ENCODE results near the gene PLIN1.

Gene PLIN1

GRCh38 chr15:89649716-89650115 lies 29.5 kb downstream of the PLIN1 start:
- DNase-seq, result no peak

DNA sequence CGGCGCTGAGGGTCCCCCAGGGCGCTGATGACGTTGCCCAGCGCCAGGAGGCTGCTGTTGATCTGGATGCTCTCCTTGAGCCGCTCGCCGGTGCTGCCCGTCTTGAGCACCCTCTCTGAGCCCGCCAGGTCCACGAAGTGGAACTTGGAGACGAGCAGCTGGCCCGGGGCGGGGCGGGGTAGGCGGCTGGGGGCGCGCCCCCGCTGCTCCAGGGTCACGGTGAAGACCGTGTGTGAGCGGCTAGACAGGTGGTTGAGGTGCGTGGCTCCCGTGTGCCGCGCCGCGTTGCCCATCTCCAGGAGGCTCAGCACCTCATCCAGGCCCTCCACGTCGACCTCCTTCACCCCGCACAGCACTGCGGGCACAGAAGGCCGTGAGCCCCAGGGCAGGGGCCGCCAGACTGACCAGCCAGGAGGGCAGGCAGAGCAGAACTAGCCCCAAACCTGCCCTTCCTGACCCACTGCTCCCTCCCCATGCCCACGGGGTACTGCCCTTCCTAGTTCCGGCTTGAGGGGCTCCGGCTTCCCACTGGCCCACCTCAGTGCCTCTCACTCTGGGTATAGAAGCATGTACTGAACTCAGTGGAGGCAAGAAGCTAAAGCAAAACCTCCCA lies 30.0 kb downstream of the PLIN1 start:
- DNase-seq, result no peak

- no peak for DNase-seq
These were observed 30.8 kb downstream of the PLIN1 start for GRCh38 chr15:89648106-89649012.

DNA sequence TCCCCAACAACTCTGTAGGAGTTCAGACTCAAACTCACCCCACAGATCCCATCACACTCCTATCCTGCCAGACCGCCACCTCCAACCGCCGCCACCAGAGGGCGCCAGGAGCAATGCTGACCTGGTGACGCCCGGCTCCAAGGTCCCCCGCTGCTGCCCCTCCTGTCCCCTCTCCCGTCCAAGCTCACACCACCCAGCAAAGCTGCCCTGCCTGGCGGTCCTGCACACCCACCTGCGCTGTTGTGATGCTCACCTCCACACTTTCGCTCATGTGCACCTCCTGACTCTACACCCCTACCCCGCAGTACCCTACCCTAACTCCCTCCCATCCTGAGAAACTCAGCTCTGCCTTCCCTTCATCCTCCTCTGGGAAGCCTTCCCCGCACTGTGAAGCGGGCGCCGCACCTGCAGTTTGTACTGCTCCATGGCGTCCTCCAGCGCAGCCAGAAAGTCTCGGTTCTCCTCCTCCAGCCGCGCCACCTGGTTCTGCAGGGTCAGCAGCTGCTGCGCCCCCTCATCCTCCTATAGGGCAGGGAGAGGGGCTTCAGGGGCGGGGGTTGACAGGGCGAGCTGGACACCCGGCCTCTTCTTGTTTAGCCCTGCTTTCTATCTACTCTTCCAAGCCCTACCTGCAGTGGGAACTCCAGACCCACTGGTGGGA lies 31.8 kb downstream of the PLIN1 start:
- peak; percentile 39 for DNase-seq

DNA sequence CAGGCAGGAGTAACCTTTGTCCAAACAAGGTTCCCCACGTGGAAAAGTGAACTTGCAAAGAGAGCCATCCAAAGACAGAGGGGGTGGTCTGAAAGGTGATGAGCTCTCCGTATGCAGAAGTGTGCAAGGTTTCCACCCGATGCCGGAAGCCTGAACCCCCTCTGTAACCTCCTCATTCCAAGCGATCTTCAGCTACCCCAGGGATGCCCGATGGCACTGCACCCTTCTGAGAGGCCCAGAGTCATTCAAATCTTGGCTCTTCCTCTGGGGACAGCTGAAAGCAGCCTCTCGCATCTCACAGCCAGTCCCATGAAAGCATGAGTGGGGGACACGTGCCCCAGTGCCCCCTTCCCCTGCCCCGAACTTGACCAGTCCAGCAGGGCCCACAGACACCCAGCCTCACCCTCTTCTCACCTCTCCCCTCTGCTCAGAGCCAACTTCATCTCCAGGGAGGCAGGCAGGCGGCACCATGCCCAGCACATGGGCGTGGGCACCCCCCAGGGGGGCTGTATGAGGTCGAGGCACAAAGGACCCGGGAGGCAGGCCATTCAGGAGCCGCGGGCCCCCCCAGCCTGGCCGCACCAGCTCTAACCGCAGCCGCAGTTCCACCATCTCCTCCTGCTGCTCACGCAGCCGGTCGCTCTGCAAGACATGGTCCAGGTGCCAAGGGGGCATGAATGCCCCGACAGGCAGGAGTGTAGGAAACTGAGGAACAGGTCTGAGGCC lies 32.6 kb downstream of the PLIN1 start:
- DNase-seq, result no peak

GRCh38 chr15:89645680-89646079 lies 33.5 kb downstream of the PLIN1 start:
- no peak for DNase-seq

- DNase-seq, result no peak
These were observed 37.1 kb downstream of the PLIN1 start for GRCh38 chr15:89642106-89642505.

DNA sequence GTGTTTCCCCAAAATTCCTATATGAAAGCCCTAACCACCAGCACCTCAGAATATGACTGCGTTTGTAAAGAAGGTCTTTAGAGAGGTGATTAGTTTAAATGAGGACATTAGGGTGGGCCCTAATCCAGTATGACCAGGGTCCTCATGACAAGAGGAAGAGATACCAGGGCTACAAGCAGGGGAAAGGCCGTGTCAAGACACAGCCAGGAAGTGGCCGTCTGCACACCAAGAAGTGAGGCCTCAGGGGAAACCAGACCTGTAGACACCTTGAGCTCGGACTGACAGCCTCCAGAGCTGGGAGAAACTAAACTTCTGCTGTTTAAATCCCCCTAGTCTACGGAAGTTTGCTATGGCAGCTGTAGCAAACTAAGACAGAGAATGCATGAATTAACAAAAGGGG lies 38.1 kb downstream of the PLIN1 start:
- DNase-seq, result no peak

DNA sequence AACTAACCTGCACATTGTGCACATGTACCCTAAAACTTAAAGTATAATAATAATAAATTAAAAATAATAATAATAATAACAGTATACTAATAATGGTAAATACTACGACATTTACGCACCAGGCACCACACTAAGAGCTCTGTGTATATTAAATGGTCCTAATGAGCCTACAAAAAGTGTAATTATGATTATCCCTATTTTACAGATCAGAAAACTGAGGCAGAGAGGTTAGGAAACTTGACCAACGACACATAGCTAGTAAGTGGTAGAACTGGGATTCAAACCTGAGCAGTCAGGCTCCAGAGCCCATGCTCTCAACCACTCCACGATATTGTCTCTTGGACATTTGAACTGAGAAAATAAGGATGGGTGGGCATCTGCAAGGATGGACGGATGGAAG lies 38.9 kb downstream of the PLIN1 start:
- DNase-seq, result no peak

GRCh38 chr15:89633585-89633984 lies 45.6 kb downstream of the PLIN1 start:
- no peak for DNase-seq

- no peak for DNase-seq
These were observed 46.4 kb downstream of the PLIN1 start for GRCh38 chr15:89632563-89633430.

GRCh38 chr15:89631902-89632264 lies 47.3 kb downstream of the PLIN1 start:
- no peak for DNase-seq

- no peak for DNase-seq
These were observed 47.9 kb downstream of the PLIN1 start for GRCh38 chr15:89630974-89631901.

DNA sequence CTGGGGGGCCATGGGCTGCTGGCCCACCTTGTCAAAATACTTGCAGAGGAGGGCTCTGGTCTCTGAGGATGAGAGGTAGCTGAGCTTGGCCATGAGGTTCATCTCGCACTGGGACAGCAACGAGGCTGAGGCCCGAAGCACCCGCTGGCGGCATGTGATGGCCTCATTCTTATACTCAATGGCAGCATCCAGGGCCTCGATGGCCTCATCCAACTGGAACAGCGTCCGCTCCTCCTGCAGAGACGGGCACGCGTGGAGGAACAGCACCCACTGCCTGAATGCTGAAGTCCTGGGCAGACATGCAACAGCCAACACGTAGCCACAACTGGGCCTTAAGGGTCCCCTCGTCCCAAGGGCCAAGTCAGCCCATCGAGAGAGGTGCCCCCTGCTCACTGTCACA lies 48.9 kb downstream of the PLIN1 start:
- DNase-seq, result no peak

DNA sequence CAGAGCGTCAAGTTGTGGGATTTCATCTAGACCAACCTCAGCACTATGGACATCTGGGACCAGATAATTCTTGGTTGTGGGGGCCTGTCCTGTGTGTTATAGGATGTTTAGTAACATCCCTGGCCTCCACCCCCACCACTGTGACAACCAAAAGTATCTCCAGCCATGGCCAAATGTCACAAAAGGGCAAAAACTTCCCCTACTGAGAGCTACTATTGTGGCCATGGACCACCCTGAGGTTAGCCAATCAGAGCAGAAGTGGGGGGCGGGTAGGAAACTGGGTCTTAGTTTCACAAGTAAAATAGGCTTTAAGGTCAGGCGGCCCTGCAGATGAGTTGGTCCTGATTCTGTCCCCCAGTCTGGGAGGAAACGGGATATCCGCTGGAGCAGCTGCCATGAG lies 49.3 kb downstream of the PLIN1 start:
- no peak for DNase-seq

- DNase-seq, result no peak
These were observed 50.1 kb downstream of the PLIN1 start for GRCh38 chr15:89628806-89629715.

- no peak for DNase-seq
These were observed 50.9 kb downstream of the PLIN1 start for GRCh38 chr15:89628301-89628700.

DNA sequence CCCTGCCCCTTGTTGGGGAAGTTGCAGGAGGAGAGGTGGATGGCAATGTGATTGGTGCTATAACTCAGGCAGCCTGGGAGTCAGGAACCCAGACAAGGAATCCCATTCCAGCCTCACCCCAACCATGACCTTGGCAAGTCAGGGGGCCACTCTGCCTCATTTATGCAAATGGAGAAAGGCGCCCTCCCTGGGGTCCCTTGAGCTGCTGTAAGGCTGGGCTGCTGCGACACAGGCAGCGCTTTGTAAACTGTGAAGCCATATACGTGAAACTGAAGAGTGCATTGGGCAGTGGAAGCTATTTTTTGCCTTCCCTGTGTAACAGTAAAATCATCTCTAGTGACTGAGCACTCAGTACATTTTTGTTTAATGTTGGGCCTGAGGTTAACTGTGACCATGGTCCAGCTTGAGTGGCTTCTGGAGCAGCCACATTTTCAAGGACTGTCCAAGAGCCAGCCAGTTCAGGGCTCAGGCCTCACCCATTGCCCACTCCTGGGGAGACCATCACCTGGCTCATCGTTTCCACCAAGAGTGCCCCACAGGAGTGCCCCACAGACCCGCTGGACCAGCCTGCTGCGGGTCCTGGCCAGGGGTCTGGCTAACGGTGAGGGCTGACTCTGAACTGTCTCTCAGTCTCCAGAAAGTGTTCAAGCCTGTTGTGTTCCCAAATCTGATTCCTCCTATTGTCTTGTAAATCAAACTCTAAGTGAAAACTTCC lies 51.8 kb downstream of the PLIN1 start:
- DNase-seq, result no peak

- DNase-seq, result no peak
These were observed 53.5 kb downstream of the PLIN1 start for GRCh38 chr15:89625716-89626115.
